Osteoblast (primary cell): ENCODE data around the gene C6orf47. TPM values are rescaled to one million over a fixed set of nuclear protein-coding genes. Genes with fewer than 3 reads are reported as not detected.

Experiments used
- DNase-seq: peaks from one replicate; pipeline ENCODE4 v3.0.0; 2011; ENCODE audit warnings: low spot score, mixed read lengths; ENCODE audit not compliant: insufficient read length; ENCODE audit errors: missing footprints
- H2AFZ ChIP-seq: 2 replicates; pipeline ENCODE4 v1.6.0; 2011; ENCODE audit warnings: mild to moderate bottlenecking, low read length
- H3K27ac ChIP-seq: 2 replicates; pipeline ENCODE4 v1.5.1; 2011; ENCODE audit warnings: mild to moderate bottlenecking, low read depth, low read length, moderate library complexity
- H3K27me3 ChIP-seq: 2 replicates; pipeline ENCODE4 v1.6.0; 2012; ENCODE audit warnings: mild to moderate bottlenecking, control low read depth, inconsistent platforms, low read length, moderate library complexity; ENCODE audit not compliant: insufficient read depth
- H3K36me3 ChIP-seq: 2 replicates; pipeline ENCODE4 v1.5.1; 2011; ENCODE audit warnings: mild to moderate bottlenecking, low read length, control low read depth, moderate library complexity; ENCODE audit not compliant: insufficient read depth
- H3K4me1 ChIP-seq: 2 replicates; pipeline ENCODE4 v1.5.1; 2011; ENCODE audit warnings: mild to moderate bottlenecking, low read length, control low read depth, moderate library complexity; ENCODE audit not compliant: insufficient read depth
- H3K4me2 ChIP-seq: 2 replicates; pipeline ENCODE4 v1.6.0; 2011; ENCODE audit warnings: mild to moderate bottlenecking, low read length; ENCODE audit not compliant: insufficient read depth
- H3K4me3 ChIP-seq: fragments of 200-600 bp; sonication (generic); 3 replicates; pipeline ENCODE4 v1.5.1; 2012; ENCODE audit warnings: mild to moderate bottlenecking, low read length, inconsistent platforms; ENCODE audit not compliant: insufficient read depth
- H3K79me2 ChIP-seq: 2 replicates; pipeline ENCODE4 v1.6.0; 2012; ENCODE audit warnings: mild to moderate bottlenecking, low read length, control low read depth, inconsistent platforms; ENCODE audit not compliant: insufficient read depth
- H3K9me3 ChIP-seq: 2 replicates; pipeline ENCODE4 v1.5.1; 2011; ENCODE audit warnings: low read depth, low read length, control low read depth
- H4K20me1 ChIP-seq: 2 replicates; pipeline ENCODE4 v1.6.0; 2012; ENCODE audit warnings: mild to moderate bottlenecking, low read length, control low read depth; ENCODE audit not compliant: insufficient read depth
- CTCF ChIP-seq: IDR thresholded peaks from 2 replicates; pipeline ENCODE4 v1.5.1; 2011; ENCODE audit warnings: mild to moderate bottlenecking, low read depth, low read length, moderate library complexity; ENCODE audit errors: extremely low read depth
- total RNA-seq: library from RNA; depleted of rRNA; stranded (reverse); fragments of >200 nt; gene quantifications from 2 replicates; pipeline ENCODE4 v1.2.3, GENCODE V29; 2012

Gene C6orf47
- total RNA-seq, 1 donor = 21.7 TPM

GRCh38 chr6:31692886-31693285 lies 32.3 kb upstream of the C6orf47 start:
- Histone ChIP-seq H3K27me3 (no peaks in the 10 kb centered on the region), H3K4me1 (no peaks in the 10 kb centered on the region), H3K9me3 (no peaks in the 10 kb centered on the region), H3K36me3 (peaks cover 68% of the 10 kb centered on the region), H3K79me2 (no peaks in the 10 kb centered on the region), H4K20me1 (peaks cover 9% of the 10 kb centered on the region), H2AFZ (no peak overlapping the region), H3K27ac (no peak overlapping the region), H3K4me2 (no peak overlapping the region), H3K4me3 (no peak overlapping the region)
- DNase-seq = no peak
- TF ChIP-seq CTCF = no peak

GRCh38 chr6:31692353-31692752 lies 31.8 kb upstream of the C6orf47 start:
- no peaks in the 10 kb centered on the region for H3K9me3 ChIP-seq
- H3K4me2 ChIP-seq = no peak overlapping the region
- no peak overlapping the region for H2AFZ ChIP-seq
- no peaks in the 10 kb centered on the region for H3K79me2 ChIP-seq
- TF ChIP-seq CTCF = no peak
- no peaks in the 10 kb centered on the region for H3K4me1 ChIP-seq
- H4K20me1 ChIP-seq = peaks cover 6% of the 10 kb centered on the region
- peaks cover 73% of the 10 kb centered on the region for H3K36me3 ChIP-seq
- DNase-seq = no peak
- H3K27ac ChIP-seq = no peak overlapping the region
- no peak overlapping the region for H3K4me3 ChIP-seq
- no peaks in the 10 kb centered on the region for H3K27me3 ChIP-seq

- Histone ChIP-seq H3K27me3 (no peaks in the 10 kb centered on the region), H2AFZ (no peak overlapping the region), H3K4me2 (no peak overlapping the region), H4K20me1 (peaks cover 5% of the 10 kb centered on the region), H3K4me3 (no peak overlapping the region), H3K79me2 (no peaks in the 10 kb centered on the region), H3K4me1 (no peaks in the 10 kb centered on the region), H3K27ac (no peak overlapping the region), H3K36me3 (peaks cover 74% of the 10 kb centered on the region), H3K9me3 (no peaks in the 10 kb centered on the region)
- DNase-seq = no peak
- no peak for TF ChIP-seq CTCF
These were observed 31.1 kb upstream of the C6orf47 start for GRCh38 chr6:31691564-31692108.

GRCh38 chr6:31691078-31691463 lies 30.5 kb upstream of the C6orf47 start:
- no peaks in the 10 kb centered on the region for H3K27me3 ChIP-seq
- H3K27ac ChIP-seq = no peak overlapping the region
- H2AFZ ChIP-seq = no peak overlapping the region
- TF ChIP-seq CTCF = no peak
- H3K4me1 ChIP-seq = no peaks in the 10 kb centered on the region
- no peak overlapping the region for H3K4me2 ChIP-seq
- no peaks in the 10 kb centered on the region for H3K79me2 ChIP-seq
- peaks cover 5% of the 10 kb centered on the region for H4K20me1 ChIP-seq
- no peaks in the 10 kb centered on the region for H3K9me3 ChIP-seq
- H3K4me3 ChIP-seq = no peak overlapping the region
- H3K36me3 ChIP-seq = peaks cover 76% of the 10 kb centered on the region
- DNase-seq = no peak
